Activated effector memory CD4-positive, alpha-beta T cell treated with anti-CD3 and anti-CD28 coated beads, Interleukin-2, amount 50 U/mL, for 16 hours (primary cell): Measurements from ENCODE around the gene DEDD2.

Experiments used
- DNase-seq: peaks from one replicate; pipeline ENCODE4 v3.0.0-alpha.2; 2020

The DEDD2 gene

DNA sequence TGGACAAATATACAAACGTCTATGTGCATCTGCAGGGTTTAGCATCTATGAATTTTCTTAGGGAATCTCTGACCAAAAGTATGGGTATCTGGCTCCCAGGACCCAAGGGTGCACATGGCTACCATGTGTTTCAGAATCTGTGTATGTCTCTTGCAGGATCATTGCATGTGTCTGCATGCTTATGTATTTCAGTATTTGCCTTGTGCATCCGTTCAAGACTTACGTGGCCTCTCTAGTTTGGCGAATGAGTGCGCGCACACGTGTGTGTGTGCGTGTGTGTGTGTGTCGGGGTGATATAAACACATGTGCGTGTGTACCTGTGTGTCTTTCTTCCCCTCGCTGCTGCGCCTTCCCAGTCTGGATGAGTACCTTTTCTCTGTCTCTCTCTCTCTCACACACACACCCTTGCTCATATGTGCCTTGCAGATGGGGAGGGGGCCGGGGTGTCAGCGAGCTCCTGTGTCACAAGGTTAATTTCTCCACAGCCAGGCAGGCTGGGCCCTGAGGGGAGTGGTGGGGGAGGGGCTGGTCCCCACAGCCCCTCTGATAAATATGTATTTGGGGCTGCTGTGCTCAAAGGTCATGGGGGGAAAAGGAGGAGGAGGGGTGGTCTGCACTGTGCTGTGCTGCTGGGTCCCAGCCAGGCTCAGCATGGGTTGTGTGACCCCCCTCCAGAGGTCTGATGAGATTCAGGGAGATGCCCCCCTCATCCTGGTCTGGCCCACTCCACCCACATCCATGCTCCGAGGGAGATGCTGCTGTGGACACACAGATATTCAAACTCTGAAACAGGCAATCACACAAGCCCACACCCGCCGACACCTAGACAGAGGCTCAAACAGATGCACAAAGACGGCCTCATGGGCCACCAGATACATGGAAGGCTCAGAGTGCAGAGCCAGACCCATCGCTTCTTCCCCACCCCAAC lies 47.7 kb downstream of the DEDD2 start:
- no peak for DNase-seq

DNA sequence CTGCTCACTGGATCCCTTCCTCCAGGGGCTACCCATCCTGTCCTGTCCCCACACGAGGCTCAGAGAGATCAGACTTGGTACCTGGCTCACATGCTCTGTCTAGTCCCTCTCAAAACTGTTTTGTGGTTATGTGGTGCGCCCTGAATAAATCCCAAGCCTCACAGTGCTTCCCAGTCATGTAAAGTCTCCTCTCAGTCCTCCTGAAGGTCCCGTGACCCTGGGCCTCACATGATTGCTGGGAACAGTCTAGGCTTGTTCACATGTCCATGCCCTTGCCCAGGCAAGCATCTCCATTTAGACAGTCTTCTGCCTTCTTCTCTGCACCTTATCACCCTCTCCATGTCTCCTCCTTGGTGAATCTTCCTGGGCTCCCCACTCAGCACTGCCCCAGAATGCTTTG lies 49.3 kb downstream of the DEDD2 start:
- no peak for DNase-seq

DNA sequence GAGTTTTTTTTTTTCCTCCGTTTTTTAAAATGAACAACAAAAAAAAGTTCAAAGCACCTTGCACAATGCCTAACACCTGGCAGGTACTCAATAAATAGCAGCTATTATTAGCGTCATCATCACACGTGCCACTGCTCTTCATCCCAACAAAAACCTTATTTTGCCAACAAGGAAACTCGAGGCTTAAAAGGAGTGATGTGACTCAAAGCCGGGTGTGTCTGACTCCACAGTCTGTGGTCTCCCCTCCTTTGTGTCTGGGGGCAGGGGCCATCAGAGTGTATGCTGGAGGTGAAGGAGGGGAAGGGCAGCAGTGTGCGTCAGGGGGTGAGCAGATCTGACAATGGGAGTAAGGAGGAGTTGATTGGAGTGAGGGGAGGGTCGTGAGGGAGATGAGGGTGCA lies 51.2 kb downstream of the DEDD2 start:
- DNase-seq, result no peak

DNA sequence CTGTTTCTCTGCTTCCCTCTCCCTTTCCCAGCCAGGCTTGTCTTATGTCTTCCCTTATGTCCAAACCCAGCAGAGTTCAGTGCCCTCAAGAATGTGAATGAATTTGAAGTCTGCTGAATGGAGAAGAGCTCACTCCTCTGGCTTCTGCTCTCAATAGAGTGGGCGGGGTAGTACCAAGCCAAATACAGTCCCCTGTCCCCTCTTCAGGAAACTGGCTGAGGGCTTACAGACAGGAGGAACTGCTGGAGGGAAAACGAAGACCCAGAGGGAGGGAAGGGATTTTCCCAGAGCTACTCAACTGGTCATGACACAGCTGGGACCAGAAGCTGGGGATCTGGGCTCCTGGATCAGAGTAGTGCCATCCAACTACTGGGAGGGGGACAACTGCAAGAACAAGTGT lies 52.3 kb downstream of the DEDD2 start:
- no peak for DNase-seq

DNA sequence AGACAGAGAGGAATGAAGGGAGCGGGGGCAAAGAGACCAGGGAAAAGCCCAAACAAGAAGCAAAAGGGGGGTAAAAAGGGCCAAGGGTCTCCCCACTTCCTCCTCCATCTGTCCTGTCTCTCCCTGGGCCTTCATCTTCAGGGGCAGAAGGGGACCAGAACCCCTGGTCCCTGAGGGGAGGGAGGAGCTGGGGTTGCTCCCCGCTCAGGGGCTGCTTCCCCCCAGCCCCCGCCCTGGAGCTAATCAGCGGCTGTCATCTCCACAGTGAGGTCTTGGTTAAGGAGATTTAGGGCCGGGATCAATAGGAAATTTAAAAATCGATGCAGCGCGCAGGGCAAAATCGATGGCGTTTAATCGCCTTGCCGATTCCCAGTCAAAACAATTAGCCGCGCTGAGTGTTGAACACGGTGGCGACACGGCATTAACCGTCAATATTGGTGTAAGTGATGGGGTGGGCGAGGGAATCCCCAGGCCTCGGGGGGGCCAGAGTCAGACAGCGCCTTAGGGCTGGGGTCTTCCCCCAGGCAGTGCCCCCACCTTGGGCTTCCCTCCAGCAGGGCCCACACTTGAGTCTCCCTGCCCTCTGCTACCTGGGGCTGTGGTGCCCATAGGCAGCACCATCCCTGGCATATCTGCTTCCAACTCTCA lies 55.7 kb downstream of the DEDD2 start:
- no peak for DNase-seq

- no peak for DNase-seq
Measured at GRCh38 chr19:42159942-42160341, 57.5 kb downstream of the DEDD2 start.

DNA sequence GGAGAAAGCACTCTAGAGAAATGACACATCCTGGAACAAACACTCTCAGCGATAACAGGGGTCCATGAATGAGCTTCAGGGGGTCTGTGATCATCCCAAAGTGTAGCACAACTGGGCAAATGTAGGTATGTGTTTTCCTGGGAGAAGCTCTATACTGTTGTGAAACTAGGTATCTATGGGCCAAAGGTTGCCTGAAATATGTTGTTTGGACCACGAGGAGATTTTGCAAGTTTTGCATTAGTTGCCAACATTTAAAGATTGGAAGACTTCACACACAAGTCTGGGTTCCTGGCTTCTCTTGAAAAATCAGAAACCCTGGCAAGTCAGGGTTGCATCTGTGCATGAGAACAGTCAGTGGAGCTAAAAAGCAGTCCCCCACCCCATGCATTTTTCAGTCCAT lies 58.6 kb downstream of the DEDD2 start:
- no peak for DNase-seq

- DNase-seq, result no peak
Measured at GRCh38 chr19:42156571-42156970, 60.9 kb downstream of the DEDD2 start.

DNA sequence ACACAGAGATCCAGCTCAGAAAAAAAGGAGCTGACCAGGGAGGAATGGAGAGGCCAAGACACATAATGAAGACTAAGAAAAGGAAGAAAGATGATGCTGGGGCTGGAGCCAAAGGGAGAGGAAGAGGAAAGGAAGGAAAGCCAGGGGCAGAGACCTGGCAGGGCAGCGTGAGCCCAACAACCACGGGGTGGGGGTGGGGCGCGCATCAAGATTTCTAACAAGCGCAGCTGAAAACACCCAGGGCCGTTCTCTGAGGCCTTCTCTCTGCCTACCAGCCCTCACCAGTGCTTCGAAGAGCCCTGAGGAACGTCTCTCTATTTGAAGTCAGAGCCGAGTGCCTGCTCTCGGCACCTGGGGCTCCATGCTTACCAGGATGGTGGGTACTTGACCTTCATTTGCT lies 61.7 kb downstream of the DEDD2 start:
- no peak for DNase-seq

DNA sequence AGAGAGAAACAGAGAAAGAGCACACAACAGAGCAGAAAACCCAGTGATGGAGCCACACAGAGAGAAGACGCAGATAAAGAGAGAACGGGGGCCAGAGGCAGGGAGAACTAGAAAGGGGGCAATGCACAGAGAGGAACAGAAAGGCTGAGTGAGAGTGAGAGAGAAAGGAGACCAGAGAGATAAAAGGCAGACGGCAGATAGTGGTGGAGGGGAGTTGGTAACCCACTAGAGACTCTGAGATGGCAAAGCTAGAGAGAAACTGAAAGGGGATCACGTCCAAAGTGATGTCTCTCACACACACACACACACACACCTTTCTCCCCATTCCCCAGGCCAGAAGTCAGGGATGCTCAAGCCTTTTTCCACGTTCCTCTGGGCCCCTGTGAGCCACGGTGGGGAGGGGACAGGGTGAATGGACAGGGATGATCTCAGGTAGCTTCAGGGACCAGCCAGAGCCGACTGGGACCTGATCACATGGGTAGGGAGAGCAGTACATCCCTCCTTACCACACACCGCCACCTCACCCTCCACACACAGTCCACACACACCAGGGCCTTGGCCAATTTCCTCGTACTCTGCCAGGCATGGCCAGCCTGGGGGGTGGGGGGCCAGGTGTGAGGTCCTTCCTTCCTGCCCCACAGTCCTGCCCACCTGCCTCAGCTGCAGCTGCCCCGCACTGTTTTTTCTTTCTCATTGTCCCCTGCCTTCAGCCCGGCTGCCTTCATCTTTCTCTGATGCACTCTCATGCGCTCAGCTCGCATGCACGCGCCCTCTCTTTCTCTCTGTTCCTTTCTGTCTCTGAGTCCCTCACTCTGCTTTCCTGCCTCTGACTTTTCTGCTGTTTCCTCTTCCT lies 62.8 kb downstream of the DEDD2 start:
- DNase-seq, result no peak

DNA sequence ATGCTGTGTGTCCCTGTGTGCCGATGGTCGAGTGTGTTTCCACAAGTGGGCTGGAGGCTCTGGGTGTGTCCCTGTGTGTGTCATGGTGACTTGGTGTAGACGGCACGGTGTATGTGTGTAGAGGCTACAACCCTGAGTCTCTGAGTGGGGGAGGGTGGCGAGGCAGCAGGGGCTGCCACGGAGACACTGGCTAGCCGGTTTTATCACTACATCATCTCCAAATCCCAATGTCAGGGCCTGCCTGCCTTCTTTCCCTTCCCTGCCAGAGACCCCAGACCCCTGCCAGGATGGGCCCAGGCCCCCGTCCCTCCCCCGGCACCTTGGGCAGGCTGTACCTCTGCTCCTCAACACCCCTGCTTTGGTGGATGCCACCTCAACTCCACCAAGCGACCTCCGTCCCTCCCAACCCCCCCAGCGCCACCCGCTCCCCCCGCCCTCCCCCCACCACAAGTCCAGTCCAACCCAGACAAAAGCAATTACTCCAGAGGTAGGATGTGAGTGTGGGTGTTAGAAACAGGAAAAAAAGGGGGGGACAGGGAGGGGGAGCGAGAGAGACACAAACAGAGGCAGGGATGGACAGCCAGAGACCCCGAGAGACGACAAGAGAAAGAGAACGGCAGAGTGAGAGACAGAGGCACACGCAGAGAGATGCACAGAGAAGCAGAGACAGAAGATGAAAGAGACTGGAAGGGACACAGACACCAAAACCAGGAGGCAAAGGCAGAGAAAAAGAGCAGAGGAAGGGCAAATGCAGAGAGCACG lies 63.6 kb downstream of the DEDD2 start:
- no peak for DNase-seq

DNA sequence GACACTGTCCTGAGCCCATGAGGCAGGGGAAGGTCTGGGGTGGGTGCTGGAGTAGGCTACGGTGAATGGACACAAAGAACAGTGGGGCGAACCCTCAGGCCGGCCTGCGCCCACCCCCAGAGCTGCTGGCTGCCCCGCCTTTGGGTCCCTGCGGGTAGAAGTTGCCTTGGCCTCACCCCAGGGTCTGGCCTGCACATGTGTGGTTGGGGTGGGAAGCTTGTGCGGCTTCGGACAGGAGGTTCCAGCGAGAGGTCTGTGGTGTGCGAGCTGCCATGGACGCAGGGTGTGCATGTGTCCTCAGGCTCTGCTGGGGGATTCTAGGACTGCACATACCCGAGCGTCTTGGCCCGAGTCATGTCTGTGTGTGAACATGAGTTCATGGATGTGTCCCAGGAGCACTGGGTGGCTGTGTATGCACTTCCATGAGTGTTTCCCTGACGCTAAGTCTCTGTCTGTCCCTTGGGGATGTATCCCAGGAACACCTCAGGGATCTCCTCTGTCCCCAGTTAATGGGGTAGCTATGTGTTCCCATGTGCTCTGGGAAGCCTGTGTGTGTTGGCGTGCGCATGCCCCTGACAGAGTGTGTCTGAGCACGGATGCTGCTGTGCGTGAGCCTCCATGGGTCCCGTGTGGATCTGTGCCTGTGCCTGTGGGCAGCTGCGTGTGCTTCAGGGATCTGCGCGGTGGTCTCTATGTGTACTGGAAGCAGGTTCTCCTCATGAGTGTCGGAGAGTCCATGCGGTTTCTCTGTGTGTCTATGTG lies 64.4 kb downstream of the DEDD2 start:
- DNase-seq, result no peak

DNA sequence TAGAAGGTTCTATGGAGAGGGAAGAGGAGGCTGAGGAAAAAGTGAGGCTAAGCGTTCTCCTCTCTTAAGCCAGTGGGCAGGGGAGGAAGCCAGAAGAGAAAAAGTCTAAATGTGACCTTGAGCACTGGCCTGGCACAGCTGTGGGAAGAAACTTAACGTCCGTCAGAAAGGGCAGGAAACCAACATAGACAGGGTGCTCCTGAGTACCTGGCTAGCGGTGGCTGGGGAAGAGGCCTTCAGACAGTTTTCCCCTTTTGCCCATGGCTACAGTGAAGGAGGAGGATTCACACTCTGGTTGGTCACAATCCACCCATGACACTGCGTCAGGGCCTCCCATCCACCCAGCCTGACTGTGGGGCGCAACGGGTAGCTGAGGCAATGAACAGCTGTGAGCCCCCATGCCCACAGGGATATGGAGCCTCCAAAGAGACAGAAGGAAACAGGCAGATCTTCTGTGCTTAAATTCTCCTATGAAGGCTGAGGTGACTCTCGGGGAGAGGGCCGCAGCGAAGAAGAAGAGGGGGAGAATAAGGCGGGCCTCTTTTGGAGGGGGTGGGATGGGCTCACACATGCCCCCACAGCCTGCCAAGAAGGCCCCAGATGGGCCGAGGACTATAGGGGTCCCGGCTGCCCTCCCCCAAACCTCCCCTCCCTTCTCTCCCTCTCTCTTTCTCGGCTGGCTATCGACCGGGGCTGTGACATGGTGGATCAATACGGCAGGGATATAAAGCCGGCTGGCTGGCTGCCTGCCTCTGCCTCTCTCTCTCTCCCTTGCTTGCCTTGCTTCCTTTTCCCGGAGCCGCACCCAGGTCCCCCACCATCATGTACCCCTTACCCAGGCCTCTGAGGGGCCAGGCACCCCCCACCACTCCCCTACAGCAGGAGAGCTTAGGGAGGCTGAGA lies 65.4 kb downstream of the DEDD2 start:
- DNase-seq, result no peak

- DNase-seq, result no peak
Measured at GRCh38 chr19:42150911-42151361, 66.5 kb downstream of the DEDD2 start.

DNA sequence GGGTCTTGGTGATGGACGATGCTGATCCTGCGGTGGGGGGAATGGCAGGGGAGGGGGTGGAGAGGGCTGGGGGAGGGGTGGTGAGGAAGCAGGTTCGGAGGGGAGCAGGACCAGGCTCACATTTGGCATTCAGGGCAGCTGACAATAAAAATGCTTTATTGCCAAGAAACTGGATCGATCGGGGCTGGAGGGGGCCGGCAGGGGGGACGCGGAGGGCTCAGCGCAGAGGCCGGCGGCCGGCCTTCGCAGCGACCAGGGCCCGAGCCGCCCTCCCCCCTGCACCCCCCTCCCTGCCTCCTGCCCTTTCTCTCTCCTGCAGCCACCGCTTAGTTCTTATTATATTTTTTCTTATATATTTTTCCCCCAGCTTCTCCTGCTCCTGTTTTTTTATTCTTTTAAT lies 67.1 kb downstream of the DEDD2 start:
- DNase-seq, result no peak

DNA sequence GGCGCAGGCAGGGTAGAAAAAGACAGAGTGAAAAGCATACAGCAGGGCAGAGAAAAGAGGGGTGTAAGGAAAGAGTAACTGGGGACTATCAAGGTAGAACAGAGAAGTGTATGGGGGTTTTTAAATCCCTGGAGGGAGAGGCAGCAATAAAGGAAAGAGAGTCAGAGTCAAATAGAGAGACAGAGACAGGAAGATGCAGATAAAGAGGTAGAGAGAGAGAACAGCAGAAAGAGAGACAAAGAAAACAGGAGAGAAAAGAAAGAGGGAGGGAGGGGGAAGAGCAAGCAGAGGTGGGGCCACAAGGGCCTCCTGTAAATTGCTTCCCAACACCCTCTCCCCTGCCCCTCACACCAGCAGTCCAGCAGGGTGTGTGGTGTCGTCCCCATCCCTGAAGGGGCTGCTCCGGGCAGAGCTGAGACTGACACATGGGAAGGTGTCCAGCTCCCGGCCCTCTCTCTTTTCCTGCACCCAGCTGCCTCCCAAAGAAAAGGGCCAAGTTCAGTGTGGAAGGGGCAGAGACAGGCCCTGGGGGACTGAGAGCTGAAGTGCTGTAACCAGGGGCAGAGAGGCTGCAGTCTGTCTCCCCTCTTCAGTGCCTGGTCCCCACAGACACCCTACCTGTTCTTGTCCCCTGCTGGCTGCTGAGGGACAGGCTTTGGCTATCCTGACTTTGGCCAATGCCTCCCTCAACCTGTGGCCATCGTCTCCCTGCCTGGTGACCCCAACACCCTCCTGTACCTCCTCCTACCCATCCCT lies 67.9 kb downstream of the DEDD2 start:
- no peak for DNase-seq
